HL-60 (cell line): ENCODE results near the gene PCDHGA1.

Source experiments
- DNase-seq, 2 experiments: peaks; one replicate each; pipeline ENCODE4 v3.0.0-alpha.2; 2010 to 2020; ENCODE audit warnings: low read depth in 1 of 2, low spot score in 1 of 2
- H3K27ac ChIP-seq: fragments of 250-450 bp; sonication (Bioruptor Pico); replicated peaks from 2 replicates; pipeline ENCODE4 v1.5.1; 2020; ENCODE audit warnings: mild to moderate bottlenecking, moderate library complexity
- H3K27me3 ChIP-seq: fragments of 250-450 bp; sonication (Bioruptor Pico); 2 replicates; pipeline ENCODE4 v1.5.1; 2021; ENCODE audit warnings: mild to moderate bottlenecking, moderate library complexity; ENCODE audit not compliant: insufficient read depth, poor library complexity, severe bottlenecking
- H3K4me3 ChIP-seq: replicated peaks from 2 replicates; pipeline ENCODE4 v1.5.1; 2011; ENCODE audit warnings: mild to moderate bottlenecking, control low read depth, low read length; ENCODE audit not compliant: insufficient read depth
- CTCF ChIP-seq: IDR thresholded peaks from one replicate; pipeline ENCODE4 v1.5.1; 2011; ENCODE audit warnings: low read length, control low read depth, inconsistent platforms; ENCODE audit not compliant: insufficient read depth
- GABPA ChIP-seq: IDR thresholded peaks from 2 replicates; pipeline ENCODE4 v1.6.1; 2012; ENCODE audit warnings: low read depth
- POLR2AphosphoS5 ChIP-seq: IDR thresholded peaks from 2 replicates; pipeline ENCODE4 v1.6.1; 2012; ENCODE audit warnings: low read depth
- REST ChIP-seq: IDR thresholded peaks from 2 replicates; pipeline ENCODE4 v1.6.1; 2012; ENCODE audit warnings: low read depth; ENCODE audit not compliant: insufficient replicate concordance
- SPI1 ChIP-seq: IDR thresholded peaks from 2 replicates; pipeline ENCODE4 v1.6.1; 2012; ENCODE audit warnings: low read depth, mild to moderate bottlenecking, borderline replicate concordance

PCDHGA1 gene

GRCh38 chr5:141440341-141440740 is 110.0 kb downstream of the PCDHGA1 start:
- Histone ChIP-seq H3K27ac (no peak overlapping the region), H3K27me3 (no peaks in the 10 kb centered on the region), H3K4me3 (no peak overlapping the region)
- DNase-seq = no peak
- TF ChIP-seq SPI1 (no peak), GABPA (no peak), REST (no peak), CTCF (no peak), POLR2AphosphoS5 (no peak)

GRCh38 chr5:141441571-141442170 is 111.4 kb downstream of the PCDHGA1 start:
- no peak for DNase-seq
- H3K27me3 ChIP-seq = no peaks in the 10 kb centered on the region
- TF ChIP-seq CTCF (no peak), POLR2AphosphoS5 (no peak), GABPA (no peak), REST (no peak), SPI1 (no peak)

DNA sequence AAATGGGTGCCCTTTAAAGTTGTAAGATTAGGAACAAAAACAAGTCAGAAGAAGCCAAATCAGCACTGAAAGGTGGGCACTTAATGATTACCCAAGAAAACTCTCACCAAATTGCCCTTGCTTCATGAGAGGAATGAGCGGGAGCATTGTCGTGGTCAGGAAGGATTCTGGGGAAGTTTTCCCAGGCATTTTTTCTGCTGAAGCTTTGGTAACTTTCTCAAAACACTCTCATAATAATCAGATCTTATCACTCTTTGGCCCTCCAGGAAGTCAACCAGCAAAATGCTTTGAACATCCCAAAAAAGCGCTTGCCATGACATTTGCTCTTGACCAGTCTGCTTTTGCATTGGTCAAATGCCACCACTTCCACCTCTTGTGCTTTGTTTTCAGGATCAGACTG is 135.0 kb downstream of the PCDHGA1 start:
- TF ChIP-seq CTCF = no peak
- Histone ChIP-seq H3K27me3 (no peaks in the 10 kb centered on the region), H3K4me3 (no peak overlapping the region), H3K27ac (no peak overlapping the region)
- no peak for DNase-seq

More at GRCh38 chr5:141441571-141442170, 111.4 kb downstream of the PCDHGA1 start:
- H3K4me3 ChIP-seq = no peak overlapping the region
- no peak overlapping the region for H3K27ac ChIP-seq

- no peak for TF ChIP-seq GABPA
- H3K27me3 ChIP-seq = peaks cover 38% of the 10 kb centered on the region
- peak; percentile 28 to 57 for DNase-seq
- no peak within 1 kb of the TSS for H3K27ac ChIP-seq
- H3K4me3 ChIP-seq = peak within 1 kb of the TSS; percentile 43
These were observed 145.4 kb downstream of the PCDHGA1 start, which contains the start of gene PCDHGC3 for GRCh38 chr5:141475625-141476131. TSS of gene PCDHGC3 (plus strand) at chr5:141475966. CDS start at chr5:141476117, 151 bp downstream.
